Measurements from ENCODE around the gene VAPB. TPM values are rescaled to one million over a fixed set of nuclear protein-coding genes. Genes with fewer than 3 reads are reported as not detected.

The VAPB gene
- polyA plus RNA-seq, 1 donor (not counting 4 experiments of a cell fraction or from before 2014, with no cell fraction given): 38.0 TPM

DNA sequence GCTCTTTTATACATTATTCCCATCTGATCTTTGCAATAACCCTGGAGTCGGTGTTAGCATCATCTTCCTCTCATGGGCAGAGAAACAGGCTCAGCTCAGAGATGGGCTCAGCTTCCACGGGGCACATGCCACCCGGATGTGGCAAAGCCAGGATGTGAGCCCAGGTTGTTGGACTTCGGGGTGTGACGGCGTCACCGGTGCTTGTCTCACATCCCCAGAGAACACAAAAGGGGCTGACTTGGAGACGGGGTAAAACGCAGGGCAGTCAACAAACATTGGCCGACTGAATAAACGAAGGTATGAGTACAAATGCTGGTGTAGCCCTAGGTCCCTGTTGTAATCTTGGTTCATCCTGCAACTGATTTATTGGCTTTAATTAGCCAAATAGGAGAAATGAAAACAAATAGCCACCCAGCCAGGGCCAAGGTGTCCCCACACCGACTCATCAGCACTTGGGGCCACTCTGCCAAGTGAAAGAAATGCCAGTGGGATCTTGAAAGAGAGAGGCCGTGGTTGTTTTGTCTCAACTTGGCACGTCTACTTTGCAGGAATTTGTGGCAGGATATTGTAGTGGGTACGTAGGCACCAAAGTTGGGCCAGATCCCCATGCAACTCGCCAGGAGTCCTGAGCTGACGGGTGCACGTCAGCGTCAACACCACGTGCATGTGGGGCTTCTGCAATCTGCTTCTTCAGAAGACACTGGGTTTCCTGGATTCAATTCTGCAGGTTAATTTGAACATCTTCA lies 83.4 kb downstream of the VAPB start:
- TF ChIP-seq EZH2 (IDR thresholded peaks at IDR 0.05; ENCODE audit: low read length): no peak
- TF ChIP-seq, protein P1, sequence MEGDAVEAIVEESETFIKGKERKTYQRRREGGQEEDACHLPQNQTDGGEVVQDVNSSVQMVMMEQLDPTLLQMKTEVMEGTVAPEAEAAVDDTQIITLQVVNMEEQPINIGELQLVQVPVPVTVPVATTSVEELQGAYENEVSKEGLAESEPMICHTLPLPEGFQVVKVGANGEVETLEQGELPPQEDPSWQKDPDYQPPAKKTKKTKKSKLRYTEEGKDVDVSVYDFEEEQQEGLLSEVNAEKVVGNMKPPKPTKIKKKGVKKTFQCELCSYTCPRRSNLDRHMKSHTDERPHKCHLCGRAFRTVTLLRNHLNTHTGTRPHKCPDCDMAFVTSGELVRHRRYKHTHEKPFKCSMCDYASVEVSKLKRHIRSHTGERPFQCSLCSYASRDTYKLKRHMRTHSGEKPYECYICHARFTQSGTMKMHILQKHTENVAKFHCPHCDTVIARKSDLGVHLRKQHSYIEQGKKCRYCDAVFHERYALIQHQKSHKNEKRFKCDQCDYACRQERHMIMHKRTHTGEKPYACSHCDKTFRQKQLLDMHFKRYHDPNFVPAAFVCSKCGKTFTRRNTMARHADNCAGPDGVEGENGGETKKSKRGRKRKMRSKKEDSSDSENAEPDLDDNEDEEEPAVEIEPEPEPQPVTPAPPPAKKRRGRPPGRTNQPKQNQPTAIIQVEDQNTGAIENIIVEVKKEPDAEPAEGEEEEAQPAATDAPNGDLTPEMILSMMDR (optimal IDR thresholded peaks at IDR 0.05 in 1 of 3, IDR thresholded peaks at IDR 0.05 in 1 of 3, conservative IDR thresholded peaks at IDR 0.05 in 1 of 3; ENCODE audit: extremely low read depth in 1 of 3, insufficient read depth in 2 of 3, low read length in 3 of 3): no peak
- no peaks in the 10 kb centered on the region for H3K79me2 ChIP-seq (ENCODE audit: control insufficient read depth, insufficient read depth, low read length)
- no peak overlapping the region for H3K27ac ChIP-seq (ENCODE audit: control insufficient read depth, insufficient read depth, low read length)
- DNase-seq (ENCODE audit: low read depth, low spot score) (no peak), FAIRE-seq (no peak)
- no peak overlapping the region for H3K4me3 ChIP-seq (ENCODE audit: control insufficient read depth in 2 of 3, extremely low read depth in 1 of 3, insufficient read depth in 2 of 3, low read depth in 1 of 3, low read length in 3 of 3)
- H3K9me1 ChIP-seq (ENCODE audit: control insufficient read depth, extremely low read depth, insufficient read depth, low read length): no peaks in the 10 kb centered on the region
- no peak overlapping the region for H3K9ac ChIP-seq (ENCODE audit: control insufficient read depth, extremely low read depth, insufficient read depth, low read length)
- H3K9me3 ChIP-seq (ENCODE audit: control insufficient read depth, low read depth, low read length): no peaks in the 10 kb centered on the region
- H3K27me3 ChIP-seq (ENCODE audit: control insufficient read depth, extremely low read depth, insufficient read depth, low read length): no peaks in the 10 kb centered on the region
- no peak overlapping the region for H2AFZ ChIP-seq (ENCODE audit: control insufficient read depth, low read length)
- no peaks in the 10 kb centered on the region for H3K4me1 ChIP-seq (ENCODE audit: control insufficient read depth, extremely low read depth, insufficient read depth, low read length)
- no peaks in the 10 kb centered on the region for H3K36me3 ChIP-seq (ENCODE audit: control insufficient read depth in 2 of 2, extremely low read depth in 1 of 2, insufficient read depth in 2 of 2, low read length in 2 of 2)
- H3K4me2 ChIP-seq (ENCODE audit: control insufficient read depth, extremely low read depth, insufficient read depth, low read depth, low read length): no peak overlapping the region
- H4K20me1 ChIP-seq (ENCODE audit: control insufficient read depth, extremely low read depth, insufficient read depth, low read length): no peaks in the 10 kb centered on the region
- dilution Hi-C loops (cut with MboI; ENCODE audit: extremely low pct_ligation_motif_present, low sequenced_read_pairs): no loop called here

DNA sequence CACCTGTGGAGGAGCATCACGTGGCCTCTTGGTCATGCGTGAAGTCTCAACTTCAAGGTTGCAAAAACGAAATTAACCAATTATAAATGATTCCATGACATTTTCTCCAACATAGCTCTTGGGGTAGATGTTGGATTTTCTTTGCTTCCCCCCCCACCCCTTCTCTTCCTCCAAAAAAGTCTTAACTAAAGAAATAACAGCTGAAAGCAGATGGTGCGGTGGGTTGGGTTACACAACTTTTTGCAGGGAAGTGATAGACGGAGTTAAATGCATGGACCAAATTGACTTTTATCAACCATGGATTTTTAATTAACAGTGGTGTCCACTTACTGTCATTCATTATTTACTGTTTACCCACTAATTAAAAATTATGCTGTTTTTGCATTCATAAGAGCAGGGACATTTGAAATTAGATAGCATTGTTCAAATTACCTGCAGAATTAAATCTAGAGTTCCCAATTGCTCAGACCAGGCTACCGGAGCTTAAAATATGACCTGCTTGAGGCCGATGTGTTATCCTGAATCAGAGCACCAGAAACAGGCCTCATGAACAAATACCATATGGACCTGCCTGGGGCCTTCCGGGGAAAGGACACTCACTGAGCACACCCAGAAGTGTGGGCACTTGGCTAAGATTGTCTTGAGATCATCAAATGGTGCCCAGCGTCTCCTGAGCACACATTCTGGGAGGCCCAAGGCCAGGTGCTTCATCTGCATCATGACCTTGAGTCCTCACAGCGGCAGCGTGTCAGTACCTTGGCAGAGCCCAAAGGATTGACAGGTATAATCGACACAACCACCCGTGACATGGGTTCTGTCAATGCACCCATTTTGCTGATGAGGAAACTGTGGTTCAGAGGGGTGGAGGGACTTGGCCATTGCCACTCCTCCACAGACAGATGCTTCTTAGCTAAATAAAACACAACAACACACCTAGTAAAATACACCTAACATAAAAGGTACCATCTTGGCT lies 84.7 kb downstream of the VAPB start:
- FAIRE-seq (no peak), DNase-seq (ENCODE audit: low read depth, low spot score) (no peak)
- peaks cover 2% of the 10 kb centered on the region for H3K9me3 ChIP-seq (ENCODE audit: control insufficient read depth, low read depth, low read length)
- no peak overlapping the region for H3K4me2 ChIP-seq (ENCODE audit: control insufficient read depth, extremely low read depth, insufficient read depth, low read depth, low read length)
- no peaks in the 10 kb centered on the region for H3K27me3 ChIP-seq (ENCODE audit: control insufficient read depth, extremely low read depth, insufficient read depth, low read length)
- H4K20me1 ChIP-seq (ENCODE audit: control insufficient read depth, extremely low read depth, insufficient read depth, low read length): no peaks in the 10 kb centered on the region
- H3K9ac ChIP-seq (ENCODE audit: control insufficient read depth, extremely low read depth, insufficient read depth, low read length): no peak overlapping the region
- H2AFZ ChIP-seq (ENCODE audit: control insufficient read depth, low read length): no peak overlapping the region
- no peaks in the 10 kb centered on the region for H3K4me1 ChIP-seq (ENCODE audit: control insufficient read depth, extremely low read depth, insufficient read depth, low read length)
- H3K4me3 ChIP-seq (ENCODE audit: control insufficient read depth in 2 of 3, extremely low read depth in 1 of 3, insufficient read depth in 2 of 3, low read depth in 1 of 3, low read length in 3 of 3): no peak overlapping the region
- H3K79me2 ChIP-seq (ENCODE audit: control insufficient read depth, insufficient read depth, low read length): no peaks in the 10 kb centered on the region
- dilution Hi-C loops (cut with MboI; ENCODE audit: extremely low pct_ligation_motif_present, low sequenced_read_pairs): no loop called here
- H3K27ac ChIP-seq (ENCODE audit: control insufficient read depth, insufficient read depth, low read length): no peak overlapping the region
- no peaks in the 10 kb centered on the region for H3K36me3 ChIP-seq (ENCODE audit: control insufficient read depth in 2 of 2, extremely low read depth in 1 of 2, insufficient read depth in 2 of 2, low read length in 2 of 2)
- no peaks in the 10 kb centered on the region for H3K9me1 ChIP-seq (ENCODE audit: control insufficient read depth, extremely low read depth, insufficient read depth, low read length)
- TF ChIP-seq EZH2 (IDR thresholded peaks at IDR 0.05; ENCODE audit: low read length): no peak
- TF ChIP-seq, protein P1 (optimal IDR thresholded peaks at IDR 0.05 in 1 of 3, IDR thresholded peaks at IDR 0.05 in 1 of 3, conservative IDR thresholded peaks at IDR 0.05 in 1 of 3; ENCODE audit: extremely low read depth in 1 of 3, insufficient read depth in 2 of 3, low read length in 3 of 3): no peak
